NCI-H1105 (cell line): Measurements from ENCODE around the gene LHFPL6.

Source experiments
- DNase-seq: peaks from one replicate; lab custom pipeline; 2025; lab: John Stamatoyannopoulos, UW

LHFPL6 gene

DNA sequence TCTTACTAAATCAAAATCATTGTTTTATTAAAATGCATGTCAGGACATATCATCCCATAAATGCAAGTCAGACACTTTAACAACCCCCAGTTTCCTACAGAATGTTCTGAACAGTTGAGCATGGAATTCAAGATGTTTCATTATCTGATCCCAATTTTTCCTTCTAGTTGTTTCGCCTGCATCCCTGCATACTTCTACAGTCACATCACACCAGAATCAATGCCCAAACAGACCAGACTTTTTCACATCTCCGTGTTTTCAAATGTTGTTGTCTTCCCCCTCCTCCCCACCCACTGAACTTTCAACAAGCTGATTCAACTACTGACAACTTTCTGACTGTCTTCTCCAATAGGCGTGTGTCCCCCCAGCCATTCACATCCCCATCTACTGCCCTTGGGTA lies 48.6 kb downstream of the LHFPL6 start:
- no peak for DNase-seq

DNA sequence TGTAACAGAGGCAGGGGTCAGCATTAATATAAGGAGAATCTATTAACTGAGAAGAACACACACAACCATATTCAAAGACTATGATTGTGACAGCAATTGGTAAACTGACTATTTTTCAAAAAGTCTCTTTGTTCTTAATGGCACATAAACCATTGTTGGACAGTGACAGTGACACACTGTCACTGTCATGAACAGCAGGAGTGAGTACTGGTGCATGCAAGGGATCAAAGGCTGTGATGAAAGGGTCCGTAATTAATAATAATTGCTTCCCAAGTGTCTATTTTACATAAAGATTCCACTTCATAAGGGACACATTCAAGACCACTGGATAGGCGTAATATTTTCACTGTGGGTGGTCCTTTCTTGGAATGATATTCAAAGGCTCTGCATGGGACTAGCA lies 50.7 kb downstream of the LHFPL6 start:
- no peak for DNase-seq

DNA sequence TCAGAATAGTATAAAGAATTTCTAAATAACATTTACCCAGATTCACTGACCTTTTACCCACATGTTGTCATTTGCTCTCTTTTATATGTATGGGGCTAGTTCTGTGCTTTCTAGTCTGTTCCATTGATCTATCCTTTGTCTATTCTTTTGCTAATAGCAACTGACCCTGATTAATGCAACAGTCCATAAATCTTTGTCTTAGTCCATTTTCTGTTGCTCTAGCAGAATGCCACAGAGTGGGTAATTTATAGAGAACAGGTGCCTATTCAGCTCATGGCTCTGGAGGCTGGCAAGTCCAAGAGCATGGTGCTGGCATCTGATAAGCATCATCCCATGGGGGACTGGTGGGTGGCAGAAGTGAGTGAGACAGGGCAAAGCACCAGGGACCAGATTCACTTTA lies 52.1 kb downstream of the LHFPL6 start:
- no peak for DNase-seq

DNA sequence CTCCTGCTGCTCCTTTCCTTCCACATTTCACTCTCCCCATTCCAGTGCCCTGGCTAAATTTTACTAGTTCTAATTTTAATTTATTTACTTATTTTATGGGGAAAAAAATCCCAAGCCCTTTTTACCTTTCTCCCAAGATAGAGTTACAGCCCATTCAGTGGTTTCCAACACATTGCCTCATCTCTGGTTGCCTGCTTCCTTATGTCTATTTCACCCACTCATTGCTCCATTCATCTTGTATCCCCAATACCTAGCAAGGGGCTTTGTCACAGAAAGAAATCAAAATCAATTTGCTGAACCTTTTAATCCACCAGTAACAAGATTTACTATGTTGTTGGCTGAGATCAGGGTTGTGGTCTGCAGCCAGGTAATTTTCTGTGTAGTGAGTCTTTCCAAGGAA lies 55.9 kb downstream of the LHFPL6 start:
- DNase-seq: no peak

DNA sequence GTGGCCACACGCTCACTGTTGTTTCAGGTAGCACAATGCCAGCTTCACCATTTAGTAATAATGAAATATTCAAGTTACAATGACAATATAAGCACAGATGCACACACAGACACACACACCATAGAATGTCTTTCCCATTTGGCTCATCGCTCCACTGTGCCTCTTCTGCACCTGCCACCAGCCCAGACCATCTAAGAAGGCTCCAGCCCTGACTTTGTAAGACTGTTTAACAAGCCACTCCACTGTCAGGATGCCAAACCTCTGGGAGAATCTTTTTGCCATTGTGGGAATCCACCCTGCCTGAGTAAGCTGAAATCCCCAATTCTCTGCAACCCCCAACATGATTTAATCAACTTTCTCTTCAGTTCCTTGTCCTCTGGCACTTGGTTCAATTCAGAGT lies 60.6 kb downstream of the LHFPL6 start:
- no peak for DNase-seq

DNA sequence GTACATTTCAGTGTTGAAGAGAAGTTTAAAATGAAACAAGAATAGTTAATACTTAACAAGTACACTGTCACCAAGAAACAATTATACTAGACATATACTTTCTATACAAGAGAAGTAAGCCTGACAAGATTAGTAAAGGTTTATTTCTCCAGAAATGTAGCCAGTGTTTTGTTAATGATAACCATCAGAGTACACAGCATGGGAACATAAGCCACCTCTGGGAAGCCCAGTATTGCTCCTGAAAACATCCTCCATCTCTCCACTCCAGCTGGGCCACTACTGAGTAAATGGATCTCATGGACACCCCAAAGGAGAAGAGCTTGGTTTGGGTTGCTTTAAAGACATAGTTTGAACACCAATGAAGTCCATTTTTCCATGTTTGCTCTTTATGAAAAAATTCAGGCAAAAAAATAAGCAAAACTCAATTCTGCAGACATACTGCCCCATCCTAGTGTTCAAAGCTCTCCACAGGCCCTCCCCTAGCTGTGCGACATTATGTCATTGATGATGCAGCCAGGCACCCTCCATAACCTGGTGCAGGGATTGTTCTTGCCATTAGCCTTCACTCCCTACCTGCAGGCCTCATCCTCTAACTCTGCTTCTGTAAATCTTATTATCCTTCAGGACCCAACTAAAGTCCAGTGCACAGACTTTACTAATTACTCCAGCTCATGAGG lies 61.9 kb downstream of the LHFPL6 start:
- no peak for DNase-seq

DNA sequence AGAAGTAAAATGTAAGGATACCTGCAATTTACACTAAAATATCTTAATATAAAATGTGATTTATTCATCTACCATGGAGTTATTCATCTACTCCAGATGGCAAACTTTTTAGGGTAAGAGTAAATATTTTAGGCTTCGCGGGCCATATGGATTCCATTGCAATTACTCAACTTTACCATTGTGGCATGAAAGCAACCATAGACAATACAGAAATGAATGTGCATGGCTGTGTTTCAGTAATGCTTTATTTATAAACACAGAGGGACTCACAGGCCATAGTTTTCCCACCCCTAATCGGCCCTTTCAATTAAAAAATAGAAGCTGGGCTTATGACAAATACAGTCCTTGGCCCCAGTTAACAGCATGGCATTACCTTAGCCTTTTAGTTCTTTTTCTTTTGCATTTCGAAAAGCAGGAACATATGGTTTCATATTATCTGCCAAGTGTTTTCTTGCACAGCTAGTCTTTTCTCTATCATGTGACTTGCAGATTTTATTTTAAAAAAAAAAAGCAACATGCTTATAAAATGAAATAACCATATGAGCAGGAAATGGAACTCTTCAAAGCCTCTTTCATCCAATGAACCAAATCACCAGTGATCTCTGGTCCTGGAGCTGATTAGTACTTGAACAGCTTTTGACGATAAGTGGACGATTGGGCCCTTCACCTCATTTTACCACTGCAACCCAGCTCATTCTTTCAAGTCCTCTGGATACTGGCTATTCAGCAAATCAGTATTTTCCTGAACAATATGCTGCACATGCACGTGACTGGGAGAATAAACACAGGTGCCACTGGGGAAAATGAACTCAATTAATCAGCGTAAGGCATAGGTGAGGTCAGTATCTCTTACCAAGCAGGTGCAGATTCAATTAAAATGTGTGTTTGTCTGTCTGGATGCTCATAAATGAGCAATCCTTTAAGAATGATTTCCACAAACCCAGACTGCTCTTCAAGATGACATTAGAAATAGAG lies 63.9 kb downstream of the LHFPL6 start:
- peak; percentile 85 for DNase-seq

DNA sequence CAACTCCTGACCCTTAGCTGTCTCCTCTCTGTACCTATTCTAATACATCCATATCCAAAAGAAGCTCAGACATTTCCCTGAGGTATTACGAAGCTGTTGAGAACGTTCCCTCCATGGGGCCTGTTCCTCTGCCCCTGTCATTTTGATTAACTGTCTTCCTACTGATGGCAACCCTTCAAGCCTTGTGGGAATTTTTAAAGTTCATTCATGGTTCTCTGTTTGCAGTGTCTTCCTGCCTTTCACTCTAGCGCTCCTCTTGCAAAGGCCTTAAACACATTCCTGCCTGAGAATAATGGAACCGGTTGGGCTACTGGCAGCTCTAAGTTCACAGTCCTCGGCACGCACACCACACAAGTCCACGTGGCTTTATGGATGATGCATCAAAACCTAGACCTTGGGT lies 66.1 kb downstream of the LHFPL6 start:
- no peak for DNase-seq

DNA sequence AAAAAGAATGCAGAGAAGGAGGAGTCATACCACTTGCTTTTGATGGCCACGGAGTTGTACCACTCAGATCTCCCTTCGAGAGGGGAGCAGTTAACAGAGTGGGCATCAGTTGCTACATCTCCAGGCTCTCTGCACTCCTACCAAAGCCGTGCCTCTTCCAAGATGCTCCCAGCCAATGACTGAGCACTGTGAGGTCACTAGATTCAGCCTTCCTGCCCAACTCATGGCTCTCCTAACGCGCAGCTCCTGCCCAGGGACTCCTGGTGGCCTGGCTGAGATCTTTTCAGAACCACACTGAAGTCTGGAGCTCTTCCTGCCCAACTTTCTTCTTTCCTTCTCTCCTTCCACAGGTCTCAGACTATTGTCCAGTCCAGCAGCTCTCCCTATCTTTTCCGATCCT lies 66.7 kb downstream of the LHFPL6 start:
- no peak for DNase-seq

DNA sequence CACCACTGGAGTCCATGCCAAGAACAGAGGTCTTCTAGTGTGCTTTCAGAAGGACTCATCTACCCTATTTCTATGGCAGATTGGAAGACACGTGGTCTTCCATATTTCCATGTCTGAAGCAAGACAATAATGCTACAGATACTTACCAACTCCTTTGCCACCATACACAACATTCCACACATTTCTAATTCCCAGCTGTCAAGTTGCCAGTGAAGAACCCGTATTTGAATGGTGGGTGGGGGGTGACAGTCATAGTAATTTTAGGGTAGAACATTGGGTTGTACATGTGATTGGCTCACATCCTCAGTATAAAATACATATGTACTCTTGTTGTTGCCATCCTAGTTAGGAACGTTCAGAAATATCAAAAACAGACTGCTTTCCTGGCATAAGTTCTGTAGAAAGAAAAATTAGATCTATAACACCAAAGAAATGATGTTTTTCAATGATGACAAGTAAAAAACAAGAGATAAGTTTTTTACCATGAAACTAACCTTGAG lies 69.3 kb downstream of the LHFPL6 start:
- DNase-seq: no peak

DNA sequence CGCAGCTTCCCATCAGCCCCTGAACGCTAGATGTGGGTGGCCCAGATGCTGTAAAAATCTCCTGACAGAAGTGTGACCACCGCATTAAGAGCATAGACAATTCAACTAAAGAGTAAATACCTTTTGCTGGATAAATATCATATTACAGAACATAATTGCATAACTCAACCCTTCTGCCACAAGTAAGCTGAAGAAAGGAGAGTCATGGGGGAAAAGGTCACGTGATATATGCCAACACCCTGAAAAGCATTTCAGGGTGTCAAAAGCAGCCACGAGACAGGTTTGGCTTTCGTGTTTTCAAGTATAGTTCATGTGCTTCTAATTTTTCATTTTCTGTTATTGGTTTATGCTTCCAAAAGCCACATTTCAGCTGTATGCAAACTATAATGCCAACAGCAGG lies 71.3 kb downstream of the LHFPL6 start:
- DNase-seq: no peak

DNA sequence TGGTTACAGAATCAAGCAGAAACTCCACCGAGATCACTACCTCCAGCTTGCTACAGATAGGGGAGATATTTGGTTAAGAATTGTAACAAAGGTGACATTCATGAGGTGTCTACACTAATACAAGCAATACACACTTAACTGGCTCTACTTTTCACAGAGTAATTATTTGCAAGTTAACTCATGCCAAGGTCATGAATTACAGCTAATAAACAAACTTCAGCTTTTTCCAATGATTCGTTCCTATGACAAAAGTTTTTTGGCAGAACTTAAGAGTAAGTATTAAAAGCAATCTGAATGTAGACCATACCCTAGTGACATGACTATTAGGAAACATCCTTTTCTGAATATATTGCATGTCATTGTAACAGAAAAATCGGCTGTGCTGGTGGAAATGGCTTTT lies 72.1 kb downstream of the LHFPL6 start:
- DNase-seq: no peak

DNA sequence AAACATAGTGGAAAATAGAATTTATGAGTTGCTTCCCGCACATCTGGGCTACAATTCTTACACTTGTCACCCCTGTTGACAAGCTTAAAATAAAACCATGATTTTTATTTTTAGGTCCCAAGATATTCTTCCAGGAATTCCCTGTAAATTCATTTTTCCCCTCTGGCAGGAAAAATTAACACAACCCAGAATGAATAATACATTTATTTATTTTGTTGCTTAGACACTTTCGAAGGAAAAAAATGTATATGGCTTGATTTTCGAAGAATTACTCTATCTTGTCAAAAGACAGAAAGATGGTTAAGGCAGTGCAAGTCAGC lies 74.4 kb downstream of the LHFPL6 start:
- no peak for DNase-seq

DNA sequence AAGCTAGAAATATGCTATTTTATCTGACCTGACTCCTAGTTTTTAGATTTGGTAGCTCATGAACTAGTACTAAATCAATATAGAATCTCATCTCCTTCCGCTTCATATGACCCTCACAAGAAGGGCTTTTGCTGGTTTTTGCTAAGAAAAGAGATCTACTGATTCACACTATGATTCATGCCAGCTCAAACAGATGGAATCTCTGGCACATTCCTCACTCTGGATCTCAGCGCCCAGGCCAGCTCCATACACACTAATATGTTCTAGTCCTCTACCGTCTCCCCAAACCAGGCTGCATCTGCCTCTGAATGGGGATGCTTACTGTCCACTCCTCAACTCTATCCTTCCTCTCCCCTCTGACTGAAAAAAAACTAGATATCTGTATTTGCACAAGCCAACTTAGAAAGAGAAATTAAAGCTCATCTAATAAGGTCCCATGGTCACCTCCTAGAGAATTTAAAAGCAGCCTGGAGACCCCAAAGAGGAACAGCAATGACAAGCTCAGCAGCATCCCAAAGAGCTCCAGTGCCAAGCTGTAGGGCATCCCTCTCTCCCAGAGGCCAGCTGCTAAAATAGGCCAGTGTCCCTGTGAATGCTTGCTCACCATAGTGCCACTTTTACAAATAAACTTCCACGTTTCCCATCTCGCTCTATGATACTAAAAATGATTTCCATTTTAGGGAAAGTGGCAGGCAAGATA lies 74.9 kb downstream of the LHFPL6 start:
- DNase-seq: no peak

DNA sequence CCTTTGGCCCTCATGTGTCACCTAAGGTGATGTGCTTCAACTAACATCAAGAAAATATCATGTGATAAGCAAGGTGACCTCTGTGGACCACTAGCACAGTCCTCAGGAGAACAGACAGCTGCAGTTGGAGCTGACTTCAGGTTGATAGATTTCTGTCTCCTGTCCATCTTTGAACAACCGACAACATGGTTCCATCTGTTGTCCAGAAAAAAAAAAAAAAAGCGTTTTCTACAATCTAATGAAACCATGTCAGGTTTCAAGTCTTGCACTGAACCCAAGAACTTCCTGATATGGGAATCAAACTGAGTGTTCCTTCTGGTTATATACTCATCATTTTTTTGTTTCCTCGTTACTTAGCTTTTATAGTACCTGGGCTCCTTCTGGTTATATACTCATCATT lies 75.7 kb downstream of the LHFPL6 start:
- no peak for DNase-seq

DNA sequence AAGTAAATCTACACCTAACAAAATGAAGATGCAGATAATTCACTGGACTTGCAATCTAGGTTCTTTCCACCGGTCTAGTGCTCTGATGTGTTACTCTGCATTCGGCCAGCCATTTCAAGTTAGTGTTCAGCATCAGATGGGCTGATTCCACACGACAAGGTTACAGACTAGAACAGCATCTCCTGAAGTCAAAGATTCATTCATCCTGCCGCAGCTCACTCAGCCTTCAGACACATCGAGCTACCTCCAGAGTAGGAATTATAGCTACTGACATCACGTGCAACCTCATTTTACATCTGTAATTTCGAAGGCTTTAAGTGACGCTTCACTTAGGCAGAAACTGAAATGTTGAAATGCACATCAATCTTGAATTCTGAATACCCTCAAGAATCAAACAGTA lies 76.5 kb downstream of the LHFPL6 start:
- DNase-seq: no peak

DNA sequence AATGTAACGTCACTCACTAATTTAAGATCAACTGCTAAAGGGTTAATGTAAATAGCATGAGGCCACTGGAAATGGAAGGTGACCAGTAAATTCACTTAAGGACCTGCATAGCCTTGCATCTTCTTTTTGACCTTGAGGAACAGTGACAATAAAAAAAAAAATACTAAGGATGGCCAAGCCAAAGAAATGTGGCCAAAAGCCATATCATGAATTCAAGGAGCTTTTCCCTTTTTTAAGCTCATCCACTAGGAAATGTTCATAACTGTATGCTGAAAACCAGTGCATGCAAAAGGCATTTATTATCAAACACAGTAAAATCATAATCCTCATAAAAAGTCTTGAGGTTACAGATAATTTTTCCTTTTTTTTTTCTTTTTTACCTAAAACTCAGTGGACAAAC lies 77.5 kb downstream of the LHFPL6 start:
- DNase-seq: no peak

DNA sequence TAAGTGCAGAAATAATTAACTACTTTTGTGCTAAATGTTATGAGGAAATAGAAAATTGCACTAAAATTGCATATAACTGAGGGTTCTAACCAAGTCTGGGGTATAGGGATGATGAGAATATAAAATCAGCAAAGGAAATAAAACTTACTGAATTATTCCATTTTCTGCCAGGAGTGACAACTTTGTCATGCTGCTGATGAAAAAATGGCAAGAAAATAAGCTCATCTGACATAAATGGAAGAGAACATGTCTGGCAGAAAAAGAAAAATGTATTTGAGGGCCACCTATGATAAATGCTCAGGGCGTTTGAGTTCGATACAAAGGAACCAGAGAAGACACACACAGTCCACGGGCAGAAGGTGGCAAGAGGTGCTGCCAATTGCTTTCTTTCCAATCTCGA lies 78.2 kb downstream of the LHFPL6 start:
- DNase-seq: no peak

DNA sequence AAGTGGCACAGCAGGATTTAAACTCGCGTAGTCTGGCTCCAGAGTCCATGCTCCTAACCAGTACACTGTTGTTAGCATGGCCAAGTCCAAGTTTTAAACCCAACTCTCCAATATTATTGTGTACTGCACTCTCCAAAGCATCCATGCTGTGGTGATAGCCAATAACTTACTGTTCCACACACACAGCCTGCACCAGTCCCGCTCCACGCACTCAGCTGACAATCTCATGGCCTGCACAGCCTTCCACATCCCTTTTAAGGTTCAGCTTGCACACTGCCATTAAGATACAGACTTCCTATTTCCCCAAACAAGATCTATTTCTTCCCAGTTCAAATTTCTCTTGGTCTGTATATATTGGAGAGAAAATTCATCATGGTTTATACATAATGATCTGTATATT lies 80.7 kb downstream of the LHFPL6 start:
- no peak for DNase-seq

DNA sequence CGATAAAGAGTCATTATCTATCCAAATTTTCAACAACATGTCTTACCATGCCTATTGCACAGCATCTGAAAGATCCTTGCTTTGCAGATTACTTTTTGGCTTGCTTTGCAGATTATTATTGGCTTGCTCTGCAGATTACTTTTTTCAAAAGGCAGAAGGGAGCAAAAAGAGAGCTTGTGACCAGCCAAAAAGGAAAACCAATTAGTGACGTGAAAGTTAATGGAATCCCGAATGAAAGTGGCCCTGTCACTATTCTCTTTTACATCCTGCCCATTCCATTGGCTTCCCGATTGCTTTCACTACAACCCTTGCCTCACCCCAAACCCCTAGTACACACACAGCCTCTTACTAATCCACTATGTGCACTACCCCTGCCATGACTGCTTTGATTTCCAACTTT lies 81.3 kb downstream of the LHFPL6 start:
- DNase-seq: no peak

DNA sequence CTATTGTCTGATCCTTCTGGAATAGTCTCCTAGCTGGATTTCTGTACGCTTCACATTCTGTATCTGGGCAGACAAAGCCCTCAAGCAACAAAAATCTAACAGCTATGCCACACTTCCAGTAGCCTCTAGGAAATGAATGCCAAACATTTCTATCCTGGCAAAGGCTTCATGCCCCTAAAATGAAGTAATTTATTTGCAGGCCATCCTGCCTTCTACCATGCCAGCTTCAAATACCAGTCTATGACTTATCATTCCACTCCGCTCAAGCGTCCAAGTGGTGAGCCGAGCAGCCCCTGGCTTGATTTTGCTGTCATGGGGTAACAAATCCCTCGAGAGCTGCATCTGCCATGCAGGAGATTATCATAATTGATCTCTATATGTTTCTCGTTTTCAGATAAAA lies 86.9 kb downstream of the LHFPL6 start:
- DNase-seq: peak; percentile 3

DNA sequence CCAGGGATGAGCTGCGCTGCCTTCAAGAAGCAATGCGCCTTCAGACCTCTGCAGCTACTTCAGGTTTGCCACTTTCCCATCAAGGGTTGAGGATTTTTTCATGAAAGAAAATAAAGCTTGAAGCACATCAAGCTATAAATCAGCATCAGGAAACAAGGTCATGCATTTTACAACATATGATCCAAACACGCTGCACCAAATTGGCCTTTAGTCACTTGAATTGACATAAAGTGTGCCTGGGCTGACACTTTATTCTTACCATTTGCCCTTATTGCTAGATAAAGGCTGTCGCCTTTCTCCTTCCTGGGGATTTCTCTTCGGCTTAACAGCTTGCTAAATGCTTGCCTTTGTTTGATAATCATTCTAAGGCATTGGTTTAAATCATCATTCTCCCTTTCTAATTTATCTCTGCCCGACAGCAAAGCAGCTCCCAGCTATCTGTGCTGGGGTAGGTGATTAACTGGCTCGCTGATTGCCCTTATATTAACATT lies 87.7 kb downstream of the LHFPL6 start:
- DNase-seq: no peak

DNA sequence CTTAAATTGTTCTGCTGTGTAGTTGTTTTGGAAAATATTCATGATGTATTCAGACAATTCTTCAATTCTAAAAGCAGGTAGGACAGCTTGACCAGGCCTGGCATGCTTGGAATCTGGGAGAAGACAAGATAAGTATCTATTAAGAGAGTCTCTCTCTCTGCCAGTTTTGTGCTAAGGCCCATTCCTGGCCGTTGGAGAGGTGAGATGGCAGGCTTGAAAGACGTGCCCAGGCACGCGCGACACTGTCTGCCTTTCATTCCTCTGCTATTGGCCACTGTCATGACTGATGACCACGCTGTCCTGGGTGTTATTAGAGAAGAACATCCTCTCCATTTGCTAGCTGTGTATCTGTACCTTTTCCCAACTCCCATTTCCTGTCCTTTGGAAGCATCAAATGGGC lies 90.3 kb downstream of the LHFPL6 start:
- no peak for DNase-seq
